BLaER1 treated with 17β-estradiol and CSF1 and Interleukin-3, amounts not matched to agents 10 nM and 100 nM (cell line): ENCODE data around the gene TCN1.

Experiments used
- H3K27ac ChIP-seq, 11 experiments: shearing (Covaris generic); formaldehyde crosslinking; 2 replicates each; pipeline ENCODE4 v1.8.1; 2022
- H3K27me3 ChIP-seq, 11 experiments: shearing (Covaris generic); formaldehyde crosslinking; 2 replicates each; pipeline ENCODE4 v1.8.1; 2022
- H3K36me3 ChIP-seq, 11 experiments: shearing (Covaris generic); formaldehyde crosslinking; 2 replicates each; pipeline ENCODE4 v1.8.1; 2022
- H3K4me1 ChIP-seq, 10 experiments: shearing (Covaris generic); formaldehyde crosslinking; 2 replicates each; pipeline ENCODE4 v1.8.1; 2022
- H3K4me2 ChIP-seq, 11 experiments: shearing (Covaris generic); formaldehyde crosslinking; 2 replicates each; pipeline ENCODE4 v1.8.1; 2022
- H3K4me3 ChIP-seq, 10 experiments: shearing (Covaris generic); formaldehyde crosslinking; 2 replicates each; pipeline ENCODE4 v1.8.1; 2022
- H3K9ac ChIP-seq, 11 experiments: shearing (Covaris generic); formaldehyde crosslinking; 2 replicates each; pipeline ENCODE4 v1.8.1; 2022
- H3K9me3 ChIP-seq, 11 experiments: shearing (Covaris generic); formaldehyde crosslinking; replicated peaks in 1 of 11; 2 replicates each; pipeline ENCODE4 v1.8.1; 2022
- H4K20me1 ChIP-seq, 11 experiments: shearing (Covaris generic); formaldehyde crosslinking; 2 replicates each; pipeline ENCODE4 v1.8.1; 2022
- Cebpa-rat ChIP-seq, 11 experiments: shearing (Covaris generic); IDR thresholded peaks; 2 replicates each; pipeline ENCODE4 v1.8.1; 2022

Gene TCN1

GRCh38 chr11:59815754-59816153 lies 50.5 kb downstream of the TCN1 start:
- H4K20me1 ChIP-seq: no peaks in the 10 kb centered on the region
- peaks cover 15 to 26% (median 21%) of the 10 kb centered on the region in 10 experiments for H3K4me1 ChIP-seq

GRCh38 chr11:59814021-59814420 lies 52.3 kb downstream of the TCN1 start:
- no peaks in the 10 kb centered on the region for H3K27me3 ChIP-seq
- peaks cover 0 to 4% (median under 1%) of the 10 kb centered on the region in 11 experiments; a peak in 6 of 22 replicates for H3K36me3 ChIP-seq
- H3K27ac ChIP-seq: no peak overlapping the region; a peak in 1 of 22 replicates
- H3K9ac ChIP-seq: no peak overlapping the region
- no peaks in the 10 kb centered on the region for H3K9me3 ChIP-seq
- H3K4me1 ChIP-seq: peaks cover 22 to 30% (median 27%) of the 10 kb centered on the region in 10 experiments
- 0 out of 22 replicates have a peak, but pooled peaks cover 0 to 4% (median 0%) of the 10 kb centered on the region in 11 experiments for H4K20me1 ChIP-seq
- no peak overlapping the region for H3K4me3 ChIP-seq
- H3K4me2 ChIP-seq: peak overlapping the region in 5 of 11 experiments; percentile 2 to 47 (median 18); a peak in 6 of 22 replicates
- no peak for TF ChIP-seq Cebpa-rat (IDR thresholded peaks at IDR 0.05)

More at GRCh38 chr11:59815754-59816153, 50.5 kb downstream of the TCN1 start:
- Histone ChIP-seq H3K27ac (no peak overlapping the region), H3K4me3 (no peak overlapping the region), H3K9me3 (no peaks in the 10 kb centered on the region), H3K9ac (no peak overlapping the region), H3K4me2 (no peak overlapping the region), H3K36me3 (no peaks in the 10 kb centered on the region), H3K27me3 (no peaks in the 10 kb centered on the region)
- no peak for TF ChIP-seq Cebpa-rat (IDR thresholded peaks at IDR 0.05)

- no peak overlapping the region for H3K27ac ChIP-seq
- H3K4me3 ChIP-seq: no peak overlapping the region
- H3K9me3 ChIP-seq: no peaks in the 10 kb centered on the region
- H3K4me2 ChIP-seq: peak overlapping the region in 5 of 11 experiments; percentile 2 to 47 (median 8); a peak in 5 of 22 replicates
- peaks cover 16 to 29% (median 23%) of the 10 kb centered on the region in 10 experiments for H3K4me1 ChIP-seq
- TF ChIP-seq Cebpa-rat (IDR thresholded peaks at IDR 0.05): no peak
- H3K27me3 ChIP-seq: no peaks in the 10 kb centered on the region
- H3K36me3 ChIP-seq: peaks cover 4 to 11% (median 7%) of the 10 kb centered on the region in 11 experiments; a peak in 18 of 22 replicates
- 0 out of 22 replicates have a peak, but pooled peaks cover 0 to 4% (median 0%) of the 10 kb centered on the region in 11 experiments for H4K20me1 ChIP-seq
- H3K9ac ChIP-seq: no peak overlapping the region
Observed at GRCh38 chr11:59813364-59813763, 52.9 kb downstream of the TCN1 start.

- H4K20me1 ChIP-seq: peaks cover 0 to 4% (median 0%) of the 10 kb centered on the region in 11 experiments; a peak in 1 of 22 replicates
- H3K4me1 ChIP-seq: peaks cover 15 to 26% (median 20%) of the 10 kb centered on the region in 10 experiments
- peaks cover 15 to 22% (median 18%) of the 10 kb centered on the region in 11 experiments for H3K36me3 ChIP-seq
Observed at GRCh38 chr11:59812220-59812619, 54.1 kb downstream of the TCN1 start.

GRCh38 chr11:59810911-59811259 lies 55.4 kb downstream of the TCN1 start:
- Histone ChIP-seq H3K27me3 (no peaks in the 10 kb centered on the region), H3K9me3 (no peaks in the 10 kb centered on the region), H3K27ac (peak overlapping the region in 10 of 11 experiments; percentile 75 to 91 (median 82); a peak in 21 of 22 replicates), H3K4me2 (peak overlapping the region; percentile 71 to 96 (median 88)), H3K36me3 (peaks cover 29 to 35% (median 32%) of the 10 kb centered on the region in 11 experiments), H3K9ac (peak overlapping the region; percentile 83 to 95 (median 90); a peak in 21 of 22 replicates), H3K4me1 (peaks cover 15 to 30% (median 20%) of the 10 kb centered on the region in 10 experiments), H3K4me3 (peak overlapping the region; percentile 80 to 99 (median 88)), H4K20me1 (peaks cover 0 to 10% (median 0%) of the 10 kb centered on the region in 11 experiments; a peak in 2 of 22 replicates)
- no peak for TF ChIP-seq Cebpa-rat (IDR thresholded peaks at IDR 0.05)

More at GRCh38 chr11:59812220-59812619, 54.1 kb downstream of the TCN1 start:
- peak in 2 of 11 experiments; percentile 42 to 46; a peak in 2 of 22 replicates for TF ChIP-seq Cebpa-rat (IDR thresholded peaks at IDR 0.05)
- Histone ChIP-seq H3K4me3 (no peak overlapping the region), H3K9me3 (no peaks in the 10 kb centered on the region), H3K4me2 (no peak overlapping the region), H3K9ac (no peak overlapping the region), H3K27ac (no peak overlapping the region), H3K27me3 (no peaks in the 10 kb centered on the region)

- peak within 1 kb of the TSS; percentile 83 to 95 (median 90) for H3K9ac ChIP-seq
- peak within 1 kb of the TSS; percentile 80 to 99 (median 88) for H3K4me3 ChIP-seq
- H3K36me3 ChIP-seq: peaks cover 34 to 41% (median 37%) of the 10 kb centered on the region in 11 experiments
- peaks cover 15 to 30% (median 20%) of the 10 kb centered on the region in 10 experiments for H3K4me1 ChIP-seq
- H3K4me2 ChIP-seq: peak within 1 kb of the TSS; percentile 81 to 96 (median 88)
- H3K9me3 ChIP-seq: no peaks in the 10 kb centered on the region
- H4K20me1 ChIP-seq: peaks cover 0 to 10% (median 0%) of the 10 kb centered on the region in 11 experiments; a peak in 2 of 22 replicates
- peak within 1 kb of the TSS; percentile 71 to 91 (median 82) for H3K27ac ChIP-seq
- TF ChIP-seq Cebpa-rat (IDR thresholded peaks at IDR 0.05): no peak
- no peaks in the 10 kb centered on the region for H3K27me3 ChIP-seq
Observed at GRCh38 chr11:59810189-59810910, 55.9 kb downstream of the TCN1 start, which contains the start of gene MRPL16. TSS of gene MRPL16 (minus strand) at chr11:59810778. CDS start at chr11:59810658, 120 bp downstream.

- Histone ChIP-seq H4K20me1 (peaks cover 0 to 12% (median 0%) of the 10 kb centered on the region in 11 experiments; a peak in 4 of 22 replicates), H3K27me3 (no peaks in the 10 kb centered on the region), H3K4me1 (peaks cover 17 to 30% (median 20%) of the 10 kb centered on the region in 10 experiments), H3K4me3 (no peak overlapping the region), H3K4me2 (no peak overlapping the region; a peak in 1 of 22 replicates), H3K9ac (no peak overlapping the region), H3K27ac (no peak overlapping the region), H3K9me3 (no peaks in the 10 kb centered on the region), H3K36me3 (peaks cover 58 to 68% (median 63%) of the 10 kb centered on the region in 11 experiments)
- TF ChIP-seq Cebpa-rat (IDR thresholded peaks at IDR 0.05): no peak
Observed at GRCh38 chr11:59807047-59807610, 59.2 kb downstream of the TCN1 start.

GRCh38 chr11:59804061-59804460 lies 62.2 kb downstream of the TCN1 start:
- no peak overlapping the region for H3K4me2 ChIP-seq
- no peaks in the 10 kb centered on the region for H3K27me3 ChIP-seq
- no peak overlapping the region for H3K4me3 ChIP-seq
- H3K27ac ChIP-seq: no peak overlapping the region
- peaks cover 0 to 15% (median 0%) of the 10 kb centered on the region in 11 experiments; a peak in 4 of 22 replicates for H4K20me1 ChIP-seq
- peaks cover 62 to 96% (median 82%) of the 10 kb centered on the region in 11 experiments for H3K36me3 ChIP-seq
- no peak overlapping the region for H3K9ac ChIP-seq
- peaks cover 2 to 17% (median 7%) of the 10 kb centered on the region in 10 experiments; a peak in 17 of 20 replicates for H3K4me1 ChIP-seq
- no peak for TF ChIP-seq Cebpa-rat (IDR thresholded peaks at IDR 0.05)
- no peaks in the 10 kb centered on the region for H3K9me3 ChIP-seq
